Activated T-cell treated with anti-CD3 and anti-CD28 coated beads, Interleukin-2, amount 50 U/mL, for 72 hours (primary cell): ENCODE data around the gene EPN2. TPM values are rescaled to one million over a fixed set of nuclear protein-coding genes. Genes with fewer than 3 reads are reported as not detected.

Experiments used
- ATAC-seq, 2 donors: fragments of 150-1000 bp; cut with Tn5 transposase; replicated peaks in 1 of 2; 2 replicates each; pipeline ENCODE4 v1.10.0; 2021; ENCODE audit warnings: moderate library complexity in 2 of 2, mild to moderate bottlenecking in 1 of 2
- DNase-seq, 2 donors: peaks; one replicate each; pipeline ENCODE4 v3.0.0; 2021 to 2022; ENCODE audit warnings: mixed read lengths in 1 of 2
- H3K27ac Mint-ChIP-seq: one replicate; pipeline ENCODE4 v1.8.0; 2022; ENCODE audit warnings: mild to moderate bottlenecking, moderate library complexity, mixed read lengths
- H3K27me3 Mint-ChIP-seq: one replicate; pipeline ENCODE4 v1.8.0; 2022; ENCODE audit warnings: low read depth, mixed read lengths
- H3K36me3 Mint-ChIP-seq, 2 donors: one replicate each; pipeline ENCODE4 v1.8.0; 2022; ENCODE audit warnings: mixed read lengths in 2 of 2, mild to moderate bottlenecking in 1 of 2; ENCODE audit not compliant: insufficient read depth in 2 of 2
- H3K4me1 Mint-ChIP-seq: one replicate; pipeline ENCODE4 v1.8.0; 2022; ENCODE audit warnings: low read depth, mixed read lengths
- H3K4me3 Mint-ChIP-seq, 2 donors: one replicate each; pipeline ENCODE4 v1.8.0; 2022; ENCODE audit warnings: mild to moderate bottlenecking in 2 of 2, mixed read lengths in 2 of 2, moderate library complexity in 2 of 2
- H3K9me3 Mint-ChIP-seq, 2 donors: one replicate each; pipeline ENCODE4 v1.8.0; 2022; ENCODE audit warnings: mixed read lengths in 2 of 2
- total RNA-seq, 2 donors: library from RNA; stranded (reverse); gene quantifications; one replicate each; pipeline ENCODE4 v1.2.3, GENCODE V29; 2022

The EPN2 gene
- total RNA-seq, 2 donors from 2014 or later = 5.3 to 9.0 TPM

DNA sequence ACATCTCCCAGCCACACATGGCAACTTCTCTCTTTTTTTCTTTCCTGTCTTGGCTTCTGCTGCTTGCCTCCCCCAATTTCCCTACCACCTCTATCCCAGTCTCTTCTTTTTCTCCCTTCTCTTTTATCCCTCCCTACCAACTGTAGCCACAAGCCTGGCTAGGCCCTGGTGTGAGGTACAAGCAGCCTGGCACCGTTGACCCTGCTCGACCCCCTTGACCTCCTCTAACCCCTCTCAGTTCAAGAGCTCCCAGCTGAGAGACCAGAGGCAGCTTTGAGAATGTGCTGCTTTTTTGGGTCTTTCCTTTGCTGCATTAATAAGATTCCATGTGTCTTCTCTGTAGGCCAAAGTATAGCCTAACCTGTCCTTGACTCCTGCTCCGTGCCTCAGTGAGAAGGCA is 93.1 kb downstream of the EPN2 start:
- ATAC-seq = no peak
- H3K4me3 Mint-ChIP-seq = no peak overlapping the region

DNA sequence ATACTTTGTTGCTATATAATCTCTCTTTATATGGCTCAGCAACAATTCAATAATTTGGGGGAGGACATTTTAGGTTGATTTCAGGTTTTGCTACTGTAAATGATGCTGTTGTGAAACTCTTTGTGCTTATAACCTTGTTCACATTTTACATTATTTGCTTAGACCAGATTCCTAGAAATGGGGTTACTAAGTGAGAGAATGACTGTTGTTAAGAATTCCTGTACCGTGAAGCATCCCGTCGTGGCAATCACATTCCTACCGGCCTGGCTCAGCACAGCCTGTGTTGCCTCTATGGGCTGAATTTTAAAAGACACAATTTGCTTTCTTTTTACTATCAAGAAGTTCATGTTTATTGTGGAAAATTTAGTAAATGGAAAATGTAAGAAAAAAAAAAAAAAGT is 94.0 kb downstream of the EPN2 start:
- Mint-ChIP-seq H3K4me1 (peaks cover 7% of the 10 kb centered on the region), H3K36me3 (no peaks in the 10 kb centered on the region), H3K27me3 (peaks cover 8% of the 10 kb centered on the region), H3K4me3 (no peak overlapping the region), H3K9me3 (no peaks in the 10 kb centered on the region), H3K27ac (no peak overlapping the region)
- ATAC-seq (no peak), DNase-seq (no peak)

More for the DNA sequence above, 93.1 kb downstream of the EPN2 start:
- H3K9me3 Mint-ChIP-seq = peaks cover 0 to 2% of the 10 kb centered on the region in 2 donors
- H3K4me1 Mint-ChIP-seq = peaks cover 7% of the 10 kb centered on the region
- DNase-seq = no peak
- H3K36me3 Mint-ChIP-seq = peaks cover 0 to under 1% of the 10 kb centered on the region in 2 donors
- H3K27me3 Mint-ChIP-seq = peaks cover 1% of the 10 kb centered on the region
- H3K27ac Mint-ChIP-seq = no peak overlapping the region

DNA sequence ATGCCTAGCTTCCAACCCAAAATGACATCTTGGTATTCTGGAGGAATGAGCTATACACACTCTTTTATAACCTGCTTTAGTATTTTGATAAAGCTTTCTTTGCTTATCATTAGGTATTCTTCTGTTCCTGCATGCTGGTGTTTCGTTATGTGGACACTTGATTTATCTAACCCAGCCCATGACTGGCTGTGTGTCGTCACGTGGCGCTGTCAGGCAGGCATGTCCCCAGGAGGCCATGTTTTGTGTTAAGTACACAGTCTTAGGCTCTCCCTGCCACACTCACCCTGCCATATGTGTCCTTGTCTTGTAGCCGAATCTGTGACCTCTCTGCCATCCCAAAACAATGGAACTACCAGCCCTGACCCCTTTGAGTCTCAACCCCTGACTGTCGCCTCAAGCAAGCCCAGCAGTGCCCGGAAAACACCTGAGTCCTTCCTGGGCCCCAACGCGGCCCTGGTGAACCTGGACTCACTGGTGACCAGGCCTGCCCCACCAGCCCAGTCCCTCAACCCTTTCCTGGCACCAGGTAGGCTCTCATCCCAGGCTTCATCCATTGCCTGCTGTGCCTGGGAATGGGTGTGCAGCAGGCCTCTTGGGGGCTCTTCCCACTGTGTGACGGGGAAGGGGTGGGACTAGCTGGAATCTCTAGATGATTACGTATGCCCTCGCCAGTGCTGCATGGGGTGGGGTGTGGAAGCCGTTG is 94.5 kb downstream of the EPN2 start:
- Mint-ChIP-seq H3K27me3 (peaks cover 8% of the 10 kb centered on the region), H3K36me3 (no peaks in the 10 kb centered on the region), H3K27ac (no peak overlapping the region), H3K4me1 (peaks cover 7% of the 10 kb centered on the region), H3K4me3 (no peak overlapping the region), H3K9me3 (no peaks in the 10 kb centered on the region)
- DNase-seq (no peak), ATAC-seq (no peak)

DNA sequence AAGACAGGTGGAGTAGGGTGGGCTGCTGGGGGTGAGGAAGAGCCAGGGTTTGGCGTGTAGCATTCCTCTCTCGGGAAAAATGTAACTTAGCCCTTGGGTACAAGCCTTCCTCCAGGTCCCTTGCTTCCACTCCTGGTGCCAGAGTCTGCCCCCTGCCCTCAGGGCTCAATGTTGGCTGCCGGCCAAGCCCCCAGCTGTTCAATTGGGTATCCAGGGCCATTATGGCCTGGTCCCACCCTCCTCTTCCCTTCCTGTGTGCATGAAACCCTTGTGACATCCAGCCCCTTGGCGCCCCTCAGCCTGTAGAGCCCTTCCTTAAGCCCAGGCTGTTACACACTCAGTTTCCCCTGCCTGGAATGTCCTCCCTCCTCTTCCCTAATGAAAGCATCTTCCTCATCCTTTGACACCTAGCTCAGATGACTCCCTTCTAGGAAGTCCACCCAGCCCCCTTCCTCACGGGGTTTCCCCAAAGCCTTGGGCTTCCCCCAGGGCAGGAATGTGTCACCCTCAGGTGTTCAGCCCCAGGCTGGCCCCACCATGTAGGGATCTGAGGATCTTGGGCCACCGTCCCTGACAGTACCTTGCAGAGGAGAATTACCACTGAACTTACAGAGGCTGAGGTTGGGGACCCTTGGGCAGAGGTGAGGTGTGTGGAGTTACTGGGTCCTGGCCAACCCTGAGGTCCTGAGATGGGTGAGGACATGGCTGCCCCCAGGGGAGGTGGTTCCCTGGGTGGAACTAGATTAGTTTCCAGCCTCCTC is 95.4 kb downstream of the EPN2 start:
- no peak overlapping the region for H3K27ac Mint-ChIP-seq
- H3K9me3 Mint-ChIP-seq = no peaks in the 10 kb centered on the region
- no peaks in the 10 kb centered on the region for H3K36me3 Mint-ChIP-seq
- ATAC-seq = peak; percentile 34 to 53
- peak in 1 of 2 donors; percentile 10 for DNase-seq
- H3K27me3 Mint-ChIP-seq = peaks cover 15% of the 10 kb centered on the region
- H3K4me1 Mint-ChIP-seq = peaks cover 7% of the 10 kb centered on the region
- H3K4me3 Mint-ChIP-seq = no peak overlapping the region

DNA sequence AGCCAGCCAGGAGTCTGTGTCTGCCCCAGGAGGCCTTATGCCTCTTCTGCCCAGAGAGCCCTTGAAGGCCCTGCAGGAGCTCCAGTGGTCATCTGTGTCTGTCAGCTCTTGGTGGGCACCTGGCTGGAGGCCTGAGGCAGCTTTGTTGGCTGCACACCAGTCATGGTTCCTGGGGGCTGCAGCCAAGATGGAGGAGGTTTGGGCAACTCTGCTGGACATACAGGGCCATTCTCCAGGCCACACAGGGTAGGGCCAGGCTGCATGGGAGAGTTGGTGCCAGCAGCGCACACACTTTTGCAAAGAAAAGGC is 95.9 kb downstream of the EPN2 start:
- no peaks in the 10 kb centered on the region for H3K36me3 Mint-ChIP-seq
- ATAC-seq (no peak), DNase-seq (no peak)
- no peak overlapping the region for H3K4me3 Mint-ChIP-seq
- H3K9me3 Mint-ChIP-seq = no peaks in the 10 kb centered on the region
- H3K4me1 Mint-ChIP-seq = peaks cover 7% of the 10 kb centered on the region
- no peak overlapping the region for H3K27ac Mint-ChIP-seq
- H3K27me3 Mint-ChIP-seq = peaks cover 15% of the 10 kb centered on the region

DNA sequence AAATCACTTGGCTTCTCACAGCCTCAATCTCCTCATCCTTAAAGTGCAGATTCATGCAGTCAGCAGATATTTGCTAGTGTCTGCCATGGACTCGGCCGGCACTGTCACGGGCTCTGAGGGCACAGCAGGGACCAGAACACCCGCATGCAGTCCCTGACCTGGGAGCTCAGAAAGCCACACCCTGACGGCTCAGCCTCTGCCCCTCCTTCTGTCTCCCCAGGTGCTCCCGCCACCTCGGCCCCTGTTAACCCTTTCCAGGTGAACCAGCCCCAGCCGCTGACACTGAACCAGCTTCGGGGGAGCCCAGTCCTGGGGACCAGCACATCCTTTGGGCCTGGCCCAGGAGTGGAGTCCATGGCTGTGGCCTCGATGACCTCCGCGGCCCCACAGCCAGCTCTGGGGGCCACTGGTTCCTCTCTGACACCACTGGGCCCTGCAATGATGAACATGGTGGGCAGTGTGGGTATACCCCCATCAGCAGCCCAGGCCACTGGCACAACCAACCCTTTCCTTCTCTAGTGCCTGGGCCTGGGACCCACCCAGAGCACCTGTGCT is 96.6 kb downstream of the EPN2 start:
- no peak for DNase-seq
- Mint-ChIP-seq H3K27me3 (peaks cover 19% of the 10 kb centered on the region), H3K4me3 (no peak overlapping the region), H3K36me3 (no peaks in the 10 kb centered on the region), H3K27ac (no peak overlapping the region), H3K4me1 (peaks cover 7% of the 10 kb centered on the region), H3K9me3 (no peaks in the 10 kb centered on the region)
- ATAC-seq = no peak

DNA sequence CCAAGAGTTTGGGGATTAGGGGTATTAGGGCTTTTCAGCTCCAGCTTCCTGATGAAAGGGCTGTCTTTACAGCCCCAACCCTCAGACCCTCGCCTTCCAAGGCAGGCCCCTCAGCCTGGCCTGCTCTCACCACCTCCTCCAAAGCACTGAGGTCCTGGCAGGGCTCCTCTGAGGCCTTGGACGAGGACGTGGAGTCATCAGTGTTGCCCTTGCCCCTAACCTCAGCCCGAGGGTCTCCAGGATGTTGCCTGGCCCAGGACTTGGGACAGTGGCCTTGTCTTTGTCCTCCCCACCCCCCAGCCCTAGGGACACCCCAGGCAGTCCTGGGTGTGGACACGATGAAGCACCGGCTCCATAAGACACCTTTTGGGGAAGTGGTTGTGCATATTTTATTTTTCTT is 97.2 kb downstream of the EPN2 start:
- ATAC-seq (no peak), DNase-seq (no peak)
- H3K27me3 Mint-ChIP-seq = peaks cover 24% of the 10 kb centered on the region
- no peaks in the 10 kb centered on the region for H3K9me3 Mint-ChIP-seq
- no peak overlapping the region for H3K27ac Mint-ChIP-seq
- peaks cover 7% of the 10 kb centered on the region for H3K4me1 Mint-ChIP-seq
- H3K4me3 Mint-ChIP-seq = no peak overlapping the region
- no peaks in the 10 kb centered on the region for H3K36me3 Mint-ChIP-seq

DNA sequence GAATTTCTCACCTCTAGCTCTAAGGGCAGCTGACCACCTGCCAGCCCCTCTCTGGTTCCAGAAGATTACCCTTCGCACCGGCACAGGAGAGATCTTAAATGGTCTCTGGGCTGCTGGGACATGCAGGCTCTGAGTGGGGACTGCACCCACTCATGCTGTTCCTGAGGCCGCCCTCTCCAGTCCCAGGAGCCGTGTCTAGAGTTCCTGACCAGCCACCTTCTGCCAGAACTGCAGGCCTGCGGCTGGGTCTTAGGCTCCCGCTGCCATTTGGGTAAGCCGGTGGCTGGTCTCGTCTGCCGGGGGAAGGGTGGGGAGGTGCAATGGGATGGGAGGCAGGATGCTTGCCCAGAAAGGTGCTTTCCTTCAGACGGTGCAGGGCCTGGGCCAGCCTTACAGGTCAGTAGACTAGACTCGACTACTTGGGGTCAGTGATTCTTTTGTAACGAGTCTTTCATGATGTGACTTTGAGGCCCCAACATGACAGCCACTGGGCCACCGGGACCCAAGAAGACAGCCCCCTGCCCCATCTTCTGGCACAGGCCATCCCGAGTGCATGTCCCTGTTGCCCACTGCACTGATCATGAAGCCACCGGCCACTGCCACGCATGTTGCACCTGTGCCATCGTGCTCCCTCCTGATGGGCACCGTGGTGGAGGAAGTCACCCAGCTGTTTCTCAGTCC is 98.9 kb downstream of the EPN2 start:
- peaks cover 32% of the 10 kb centered on the region for H3K27me3 Mint-ChIP-seq
- DNase-seq = no peak
- H3K9me3 Mint-ChIP-seq = no peaks in the 10 kb centered on the region
- no peak overlapping the region for H3K27ac Mint-ChIP-seq
- no peak overlapping the region for H3K4me3 Mint-ChIP-seq
- H3K36me3 Mint-ChIP-seq = no peaks in the 10 kb centered on the region
- peaks cover 7% of the 10 kb centered on the region for H3K4me1 Mint-ChIP-seq
- no peak for ATAC-seq

DNA sequence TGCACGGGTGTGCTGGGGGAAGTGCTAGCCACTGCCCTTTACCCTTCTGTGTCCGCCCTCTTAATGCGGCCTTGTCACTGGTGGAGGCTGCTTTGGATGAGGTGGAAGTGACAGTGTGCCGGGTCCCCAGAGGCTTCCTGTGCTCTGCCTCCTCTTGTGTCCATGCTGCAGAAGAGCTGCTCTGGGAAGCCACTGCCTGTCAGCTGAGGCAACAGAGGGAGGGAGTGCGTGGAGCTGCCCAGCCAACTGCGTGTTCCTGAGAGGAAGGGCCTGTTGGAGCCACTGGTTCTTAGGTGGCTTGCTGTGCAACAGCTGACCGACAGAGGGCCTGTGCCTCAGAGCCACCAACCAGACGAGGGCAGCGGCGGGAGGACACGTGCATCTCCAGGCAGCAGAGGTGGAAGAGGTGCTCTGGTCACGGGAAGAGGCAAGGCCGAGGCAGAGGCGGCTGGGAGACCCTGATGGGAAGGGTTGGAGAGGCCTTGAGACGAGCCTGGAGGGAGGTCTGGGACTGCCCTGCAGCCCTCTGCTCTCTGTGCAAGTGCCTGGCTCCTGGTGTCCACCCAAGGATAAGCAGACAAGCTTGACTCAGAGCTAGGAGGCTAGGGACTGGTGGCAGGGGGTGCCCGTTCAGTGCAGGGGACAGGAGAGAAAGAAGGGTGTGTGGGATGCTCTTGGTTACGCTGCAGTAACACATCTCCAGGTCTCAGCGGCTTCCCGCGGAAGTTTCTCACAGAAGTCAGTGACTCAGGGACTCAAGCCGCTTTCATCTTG is 100.0 kb downstream of the EPN2 start:
- DNase-seq (no peak), ATAC-seq (no peak)
- Mint-ChIP-seq H3K36me3 (no peaks in the 10 kb centered on the region), H3K9me3 (no peaks in the 10 kb centered on the region), H3K4me3 (no peak overlapping the region), H3K27ac (no peak overlapping the region), H3K4me1 (peaks cover 7% of the 10 kb centered on the region), H3K27me3 (peaks cover 42% of the 10 kb centered on the region)

DNA sequence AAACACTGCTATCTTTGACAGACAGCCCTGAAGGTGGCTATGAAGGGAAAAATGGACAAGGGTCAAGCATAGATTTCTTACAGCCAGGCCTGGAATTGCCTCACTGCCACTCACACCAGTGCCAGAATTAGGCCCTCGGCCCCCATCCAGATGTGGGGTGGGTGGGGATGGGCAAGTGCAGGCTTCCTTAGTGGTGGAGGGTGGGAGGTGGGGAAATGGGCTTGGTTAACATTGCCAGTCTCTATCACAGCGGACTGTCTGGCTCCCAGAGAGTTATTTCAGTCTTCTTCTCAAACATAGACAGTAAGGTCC is 100.5 kb downstream of the EPN2 start:
- ATAC-seq (no peak), DNase-seq (no peak)
- Mint-ChIP-seq H3K4me1 (peaks cover 5% of the 10 kb centered on the region), H3K27ac (no peak overlapping the region), H3K27me3 (peaks cover 42% of the 10 kb centered on the region), H3K36me3 (no peaks in the 10 kb centered on the region), H3K9me3 (no peaks in the 10 kb centered on the region), H3K4me3 (no peak overlapping the region)

DNA sequence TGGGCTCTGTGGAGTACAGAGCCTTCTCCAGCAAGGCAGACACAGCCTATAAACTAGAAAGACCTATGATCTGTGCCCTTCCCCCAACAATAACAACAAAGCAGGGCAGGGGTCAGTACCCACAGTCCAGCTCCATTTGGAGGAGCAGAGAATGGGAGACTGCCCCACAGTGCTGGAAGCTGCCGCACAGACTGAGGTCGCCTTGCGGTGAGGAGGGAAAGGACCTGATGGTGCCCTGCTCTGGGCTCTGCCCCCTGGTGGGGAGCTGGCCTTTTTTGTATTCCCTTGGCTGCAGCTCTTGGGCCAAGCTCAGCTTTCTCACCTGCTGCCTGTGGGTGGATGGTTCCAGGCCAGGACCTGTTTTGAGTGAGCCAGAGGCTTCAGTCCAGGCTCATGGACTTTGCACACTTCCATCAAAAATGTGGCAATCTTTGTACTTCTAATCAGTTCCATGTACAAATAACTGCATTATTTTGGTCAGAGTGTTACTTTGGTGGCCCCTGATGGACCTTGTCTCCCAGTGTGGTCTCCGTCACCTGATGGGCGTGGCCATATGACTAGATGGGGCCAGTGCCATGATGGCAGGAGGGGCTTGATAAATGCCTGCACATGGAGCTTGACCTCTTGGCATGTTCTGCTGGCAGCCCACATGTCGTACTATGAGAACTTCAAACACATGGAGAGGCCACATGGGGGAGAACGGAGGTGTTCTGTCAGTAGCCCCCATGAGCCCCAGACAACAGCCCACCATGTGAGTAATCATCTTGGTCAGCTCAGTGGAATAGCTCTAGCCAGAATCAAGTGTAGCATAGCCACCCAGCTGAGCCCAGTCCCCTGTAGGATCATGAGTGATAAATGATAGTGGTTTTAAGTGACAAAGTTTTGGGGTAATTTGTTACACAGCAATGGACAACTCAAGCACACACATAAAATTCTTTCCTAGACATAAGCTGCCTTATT is 101.1 kb downstream of the EPN2 start:
- no peaks in the 10 kb centered on the region for H3K9me3 Mint-ChIP-seq
- H3K27ac Mint-ChIP-seq = no peak overlapping the region
- no peak overlapping the region for H3K4me3 Mint-ChIP-seq
- H3K4me1 Mint-ChIP-seq = no peaks in the 10 kb centered on the region
- peaks cover 42% of the 10 kb centered on the region for H3K27me3 Mint-ChIP-seq
- ATAC-seq (peak; percentile 86 to 91), DNase-seq (peak; percentile 67 to 68)
- no peaks in the 10 kb centered on the region for H3K36me3 Mint-ChIP-seq

DNA sequence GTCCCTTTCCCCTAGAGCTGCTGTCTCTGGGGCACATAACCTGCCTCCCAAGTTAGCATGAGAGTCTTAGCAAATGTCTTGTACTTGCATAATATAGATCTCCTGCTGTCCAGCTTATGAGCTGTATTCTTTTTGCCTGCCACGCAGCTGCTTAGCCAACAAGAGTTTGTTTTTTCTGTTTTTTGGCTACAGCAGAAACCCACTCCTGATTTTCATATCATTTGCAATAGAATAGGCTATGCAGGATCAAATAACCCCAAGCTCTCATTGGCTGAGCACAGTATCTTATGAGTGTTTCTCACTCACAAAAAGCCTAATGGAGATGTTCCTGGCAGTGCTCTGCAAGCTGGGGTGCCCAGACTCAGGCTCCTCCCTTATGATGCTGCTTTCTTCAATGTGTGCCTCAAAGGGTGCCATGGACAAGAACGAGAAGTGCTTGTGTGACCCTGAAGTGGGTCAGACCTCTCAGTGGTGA is 102.2 kb downstream of the EPN2 start:
- Mint-ChIP-seq H3K27me3 (peaks cover 42% of the 10 kb centered on the region), H3K4me3 (no peak overlapping the region), H3K4me1 (no peaks in the 10 kb centered on the region), H3K27ac (no peak overlapping the region), H3K36me3 (no peaks in the 10 kb centered on the region), H3K9me3 (no peaks in the 10 kb centered on the region)
- no peak for ATAC-seq
- no peak for DNase-seq
